ENCODE results near the gene AGRP.
A peak's percentile ranks its signal among the peaks of the same experiment; 100 is the strongest.
"Not testable (repeated sequence)": the region's sequence is repeated elsewhere in the genome, so short reads cannot be mapped to it uniquely, and the experiment has no call there.

Gene AGRP

DNA sequence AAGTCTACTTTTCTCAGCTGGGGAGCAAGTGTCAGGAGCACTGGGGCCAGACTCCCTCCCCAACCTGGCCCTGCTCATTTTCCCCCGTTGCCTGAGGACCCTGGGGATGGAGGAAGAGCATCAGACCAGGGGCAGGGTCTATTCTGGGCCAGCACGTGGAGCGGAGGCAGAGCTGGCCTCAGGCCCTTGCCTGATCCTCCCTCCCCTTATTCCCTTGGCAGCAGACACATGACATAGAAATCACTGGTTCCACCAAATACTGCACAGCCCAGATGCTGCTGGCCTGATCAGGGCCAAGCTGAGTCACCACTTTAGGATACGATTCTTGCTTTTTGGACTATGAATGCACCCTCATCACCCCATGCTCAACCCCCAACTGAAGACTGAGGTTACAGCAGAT lies 15.8 kb upstream of the AGRP start:
- no peak overlapping the region for H3K9ac ChIP-seq (ENCODE audit: low read length)
- H3K4me1 ChIP-seq (ENCODE audit: control insufficient read depth, insufficient read depth, low read length), result no peaks in the 10 kb centered on the region
- no peaks in the 10 kb centered on the region for H3K36me3 ChIP-seq (ENCODE audit: control insufficient read depth, insufficient read depth, low read length)
- no peaks in the 10 kb centered on the region for H3K9me3 ChIP-seq (ENCODE audit: control insufficient read depth, insufficient read depth, low read depth, low read length)
- H3K4me3 ChIP-seq (ENCODE audit: low read depth, low read length), result no peak overlapping the region
- no peak overlapping the region for H3K27ac ChIP-seq (ENCODE audit: low read depth, low read length)
- H3K27me3 ChIP-seq (ENCODE audit: control insufficient read depth, insufficient read depth, low read length), result peaks cover 9% of the 10 kb centered on the region; the same call in 1 of the 2 replicates

GRCh38 chr16:67490335-67491096 lies 7.2 kb upstream of the AGRP start:
- H3K9me3 ChIP-seq (ENCODE audit: control insufficient read depth, insufficient read depth, low read depth, low read length), result no peaks in the 10 kb centered on the region
- H3K27me3 ChIP-seq (ENCODE audit: control insufficient read depth, insufficient read depth, low read length), result peaks cover 55% of the 10 kb centered on the region
- H3K9ac ChIP-seq (ENCODE audit: low read length), result no peak overlapping the region
- no peak overlapping the region for H3K27ac ChIP-seq (ENCODE audit: low read depth, low read length)
- H3K36me3 ChIP-seq (ENCODE audit: control insufficient read depth, insufficient read depth, low read length), result no peaks in the 10 kb centered on the region
- H3K4me1 ChIP-seq (ENCODE audit: control insufficient read depth, insufficient read depth, low read length), result peaks cover 11% of the 10 kb centered on the region; the same call in 1 of the 2 replicates
- H3K4me3 ChIP-seq (ENCODE audit: low read depth, low read length), result no peak overlapping the region

GRCh38 chr16:67489401-67490083 lies 6.2 kb upstream of the AGRP start:
- H3K36me3 ChIP-seq (ENCODE audit: control insufficient read depth, insufficient read depth, low read length), result no peaks in the 10 kb centered on the region
- H3K9me3 ChIP-seq (ENCODE audit: control insufficient read depth, insufficient read depth, low read depth, low read length), result no peaks in the 10 kb centered on the region
- peaks cover 55% of the 10 kb centered on the region for H3K27me3 ChIP-seq (ENCODE audit: control insufficient read depth, insufficient read depth, low read length)
- no peak overlapping the region for H3K27ac ChIP-seq (ENCODE audit: low read depth, low read length)
- H3K4me1 ChIP-seq (ENCODE audit: control insufficient read depth, insufficient read depth, low read length), result peaks cover 11% of the 10 kb centered on the region; the same call in 1 of the 2 replicates
- no peak overlapping the region; the same call in 1 of the 2 replicates for H3K4me3 ChIP-seq (ENCODE audit: low read depth, low read length)
- H3K9ac ChIP-seq (ENCODE audit: low read length), result no peak overlapping the region

DNA sequence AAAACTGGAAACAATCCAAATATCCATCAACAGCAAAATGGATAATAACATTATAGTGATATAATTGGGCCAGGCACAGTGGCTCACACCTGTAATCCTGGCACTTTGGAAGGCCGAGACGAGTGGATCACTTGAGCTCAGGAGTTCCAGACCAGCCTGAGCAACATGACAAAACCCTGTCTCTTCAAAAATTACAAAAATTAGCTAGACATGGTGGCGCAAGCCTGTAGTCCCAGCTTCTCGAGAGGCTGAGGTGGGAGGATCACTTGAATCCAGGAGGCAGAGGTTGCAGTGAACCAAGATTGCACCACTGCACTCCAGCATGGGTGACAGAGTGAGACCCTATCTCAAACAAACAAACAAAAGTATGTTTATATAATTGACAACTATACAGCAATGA lies 4.2 kb upstream of the AGRP start:
- peaks cover 52% of the 10 kb centered on the region for H3K27me3 ChIP-seq (ENCODE audit: control insufficient read depth, insufficient read depth, low read length)
- not testable (repeated sequence) for H3K27ac ChIP-seq (ENCODE audit: low read depth, low read length)

GRCh38 chr16:67486805-67487204 lies 3.5 kb upstream of the AGRP start:
- H3K9ac ChIP-seq (ENCODE audit: low read length), result no peak overlapping the region
- H3K27me3 ChIP-seq (ENCODE audit: control insufficient read depth, insufficient read depth, low read length), result peaks cover 44% of the 10 kb centered on the region
- H3K4me3 ChIP-seq (ENCODE audit: low read depth, low read length), result no peak overlapping the region
- no peak overlapping the region for H3K27ac ChIP-seq (ENCODE audit: low read depth, low read length)
- no peaks in the 10 kb centered on the region for H3K36me3 ChIP-seq (ENCODE audit: control insufficient read depth, insufficient read depth, low read length)
- peaks cover 14% of the 10 kb centered on the region; the same call in 1 of the 2 replicates for H3K4me1 ChIP-seq (ENCODE audit: control insufficient read depth, insufficient read depth, low read length)
- no peaks in the 10 kb centered on the region for H3K9me3 ChIP-seq (ENCODE audit: control insufficient read depth, insufficient read depth, low read depth, low read length)

More for the DNA sequence above, 4.2 kb upstream of the AGRP start:
- not testable (repeated sequence) for H3K4me3 ChIP-seq (ENCODE audit: low read depth, low read length); H3K9me3 ChIP-seq (ENCODE audit: control insufficient read depth, insufficient read depth, low read depth, low read length); H3K36me3 ChIP-seq (ENCODE audit: control insufficient read depth, insufficient read depth, low read length); H3K9ac ChIP-seq (ENCODE audit: low read length)
- peaks cover 11% of the 10 kb centered on the region; the same call in 1 of the 2 replicates for H3K4me1 ChIP-seq (ENCODE audit: control insufficient read depth, insufficient read depth, low read length)

- Histone ChIP-seq H3K4me1 (ENCODE audit: control insufficient read depth, insufficient read depth, low read length) (peaks cover 8% of the 10 kb centered on the region; the same call in 1 of the 2 replicates), H3K27me3 (ENCODE audit: control insufficient read depth, insufficient read depth, low read length) (peaks cover 21% of the 10 kb centered on the region), H3K36me3 (ENCODE audit: control insufficient read depth, insufficient read depth, low read length) (no peaks in the 10 kb centered on the region), H3K9me3 (ENCODE audit: control insufficient read depth, insufficient read depth, low read depth, low read length) (no peaks in the 10 kb centered on the region), H3K9ac (ENCODE audit: low read length) (no peak overlapping the region), H3K27ac (ENCODE audit: low read depth, low read length) (no peak overlapping the region), H3K4me3 (ENCODE audit: low read depth, low read length) (no peak overlapping the region)
These were observed 581 bp upstream of the AGRP start for GRCh38 chr16:67483731-67484525.

- no peak overlapping the region for H3K9ac ChIP-seq (ENCODE audit: low read length)
- H3K4me3 ChIP-seq (ENCODE audit: low read depth, low read length), result peak overlapping the region; percentile 64; the same call in 1 of the 2 replicates
- peaks cover 6% of the 10 kb centered on the region; the same call in 1 of the 2 replicates for H3K4me1 ChIP-seq (ENCODE audit: control insufficient read depth, insufficient read depth, low read length)
- H3K27ac ChIP-seq (ENCODE audit: low read depth, low read length), result no peak overlapping the region
- no peaks in the 10 kb centered on the region for H3K9me3 ChIP-seq (ENCODE audit: control insufficient read depth, insufficient read depth, low read depth, low read length)
- H3K27me3 ChIP-seq (ENCODE audit: control insufficient read depth, insufficient read depth, low read length), result peaks cover 11% of the 10 kb centered on the region; the same call in 1 of the 2 replicates
- H3K36me3 ChIP-seq (ENCODE audit: control insufficient read depth, insufficient read depth, low read length), result no peaks in the 10 kb centered on the region
These were observed 968 bp downstream of the AGRP start for GRCh38 chr16:67482233-67482924.

- no peaks in the 10 kb centered on the region for H3K36me3 ChIP-seq (ENCODE audit: control insufficient read depth, insufficient read depth, low read length)
- no peak overlapping the region for H3K27ac ChIP-seq (ENCODE audit: low read depth, low read length)
- H3K9me3 ChIP-seq (ENCODE audit: control insufficient read depth, insufficient read depth, low read depth, low read length), result no peaks in the 10 kb centered on the region
- peaks cover 6% of the 10 kb centered on the region; the same call in 1 of the 2 replicates for H3K4me1 ChIP-seq (ENCODE audit: control insufficient read depth, insufficient read depth, low read length)
- H3K4me3 ChIP-seq (ENCODE audit: low read depth, low read length), result peak overlapping the region; percentile 64
- peak overlapping the region; percentile 72 for H3K9ac ChIP-seq (ENCODE audit: low read length)
- H3K27me3 ChIP-seq (ENCODE audit: control insufficient read depth, insufficient read depth, low read length), result peaks cover 4% of the 10 kb centered on the region; the same call in 1 of the 2 replicates
These were observed 1.6 kb downstream of the AGRP start for GRCh38 chr16:67481561-67482232.

- peak within 1 kb of the TSS; percentile 100 for H3K4me3 ChIP-seq (ENCODE audit: low read depth, low read length)
- peak within 1 kb of the TSS; percentile 91 for H3K9ac ChIP-seq (ENCODE audit: low read length)
- H3K4me1 ChIP-seq (ENCODE audit: control insufficient read depth, insufficient read depth, low read length), result peaks cover 6% of the 10 kb centered on the region; the same call in 1 of the 2 replicates
- no peaks in the 10 kb centered on the region for H3K9me3 ChIP-seq (ENCODE audit: control insufficient read depth, insufficient read depth, low read depth, low read length)
- H3K27ac ChIP-seq (ENCODE audit: low read depth, low read length), result peak within 1 kb of the TSS; percentile 70; the same call in 1 of the 2 replicates
- no peaks in the 10 kb centered on the region for H3K36me3 ChIP-seq (ENCODE audit: control insufficient read depth, insufficient read depth, low read length)
- no peaks in the 10 kb centered on the region for H3K27me3 ChIP-seq (ENCODE audit: control insufficient read depth, insufficient read depth, low read length)
These were observed 2.4 kb downstream of the AGRP start, which contains the start of gene ATP6V0D1 for GRCh38 chr16:67480833-67481560. TSS of gene ATP6V0D1 (minus strand) at chr16:67481157. CDS start at chr16:67481086, 71 bp downstream.

Measured in HUES6 (cell line).